ENCODE results near the gene ELAVL4.
"Not testable (repeated sequence)": the region's sequence is repeated elsewhere in the genome, so short reads cannot be mapped to it uniquely, and the experiment has no call there.

The ELAVL4 gene

GRCh38 chr1:50123071-50123470, 14.4 kb downstream of the ELAVL4 start:
- no peak for DNase-seq (ENCODE audit: low read depth in 1 of 2, low spot score in 1 of 2)

DNA sequence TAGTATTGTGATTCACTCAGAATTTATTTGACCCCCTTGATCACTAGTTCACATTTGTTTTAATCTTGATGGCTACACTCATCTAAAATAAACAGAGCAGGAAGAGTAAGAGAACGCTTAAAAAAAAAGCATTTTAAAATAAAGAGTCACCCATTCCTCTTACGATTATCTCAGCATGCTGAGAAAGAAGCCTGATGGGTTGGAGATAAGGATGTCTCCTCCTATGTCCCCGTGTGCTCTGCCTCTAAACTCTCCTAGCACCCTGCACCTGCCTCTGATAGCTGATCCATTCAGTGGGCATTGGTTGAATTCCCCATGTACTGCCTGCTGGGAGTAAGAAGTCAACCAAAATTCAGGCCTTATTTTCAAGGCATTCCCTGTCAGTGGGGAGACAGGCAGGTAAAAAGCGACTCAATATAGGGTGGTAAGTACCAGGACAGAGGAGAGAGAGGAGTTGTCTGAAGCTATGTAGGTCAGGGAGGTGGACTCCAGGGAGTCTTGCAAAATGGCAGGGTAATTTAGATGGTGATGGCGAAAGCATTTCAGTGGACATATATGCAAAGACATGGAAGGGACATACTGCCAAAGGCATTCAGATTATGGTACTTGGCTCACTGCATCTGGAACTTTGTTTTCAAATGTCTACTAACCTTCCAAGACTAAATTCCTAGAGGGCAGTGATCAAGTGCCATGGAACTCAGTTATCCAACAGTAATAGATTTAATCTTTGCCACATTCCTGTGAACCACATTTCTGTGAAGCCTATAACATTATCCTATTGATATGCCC, 18.4 kb downstream of the ELAVL4 start:
- DNase-seq (ENCODE audit: low read depth in 1 of 2, low spot score in 1 of 2), result no peak

DNA sequence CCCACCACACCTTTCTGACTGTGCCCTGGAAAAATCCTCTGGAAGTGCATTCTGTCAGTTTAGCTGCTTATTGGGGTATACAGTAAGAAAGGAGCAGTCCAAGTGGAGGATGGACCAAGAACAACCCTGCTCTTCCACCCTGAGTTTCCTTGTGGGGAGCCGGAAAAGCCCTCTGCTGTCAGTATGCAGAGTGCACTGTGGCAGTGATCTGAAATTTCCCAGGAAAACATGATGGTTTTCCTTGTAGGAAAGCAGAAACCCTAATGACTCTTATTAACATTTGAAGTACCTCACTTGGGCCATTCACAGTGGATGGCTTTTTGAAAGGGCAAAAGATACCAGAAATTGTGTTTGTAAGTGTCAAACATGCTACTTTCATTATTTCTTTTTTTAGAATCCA, 20.5 kb downstream of the ELAVL4 start:
- DNase-seq (ENCODE audit: low read depth in 1 of 2, low spot score in 1 of 2), result no peak

- no peak for DNase-seq (ENCODE audit: low read depth in 1 of 2, low spot score in 1 of 2)
Measured at GRCh38 chr1:50132347-50132894, 23.7 kb downstream of the ELAVL4 start.

- no peak for DNase-seq (ENCODE audit: low read depth in 1 of 2, low spot score in 1 of 2)
Measured at GRCh38 chr1:50135716-50136115, 27.0 kb downstream of the ELAVL4 start.

GRCh38 chr1:50139339-50140181, 30.8 kb downstream of the ELAVL4 start:
- DNase-seq (ENCODE audit: low read depth in 1 of 2, low spot score in 1 of 2), result no peak

DNA sequence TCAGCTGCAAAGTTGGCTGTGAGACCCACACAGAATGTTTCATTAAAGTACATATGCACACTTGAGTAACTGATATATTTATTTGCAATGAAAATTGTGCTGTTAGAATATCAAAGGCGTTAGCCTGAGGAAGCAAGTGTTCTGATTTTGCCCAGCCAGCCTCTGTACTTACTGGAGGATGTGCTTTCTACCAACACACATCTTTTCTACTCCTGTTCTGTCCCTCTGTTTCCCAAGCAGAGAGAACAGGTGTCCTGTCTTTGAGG, 31.4 kb downstream of the ELAVL4 start:
- no peak for DNase-seq (ENCODE audit: low read depth in 1 of 2, low spot score in 1 of 2)

GRCh38 chr1:50147191-50147850, 38.6 kb downstream of the ELAVL4 start:
- DNase-seq (ENCODE audit: low read depth in 1 of 2, low spot score in 1 of 2), result no peak

GRCh38 chr1:50148142-50148923, 39.6 kb downstream of the ELAVL4 start:
- DNase-seq (ENCODE audit: low read depth in 1 of 2, low spot score in 1 of 2), result no peak

DNA sequence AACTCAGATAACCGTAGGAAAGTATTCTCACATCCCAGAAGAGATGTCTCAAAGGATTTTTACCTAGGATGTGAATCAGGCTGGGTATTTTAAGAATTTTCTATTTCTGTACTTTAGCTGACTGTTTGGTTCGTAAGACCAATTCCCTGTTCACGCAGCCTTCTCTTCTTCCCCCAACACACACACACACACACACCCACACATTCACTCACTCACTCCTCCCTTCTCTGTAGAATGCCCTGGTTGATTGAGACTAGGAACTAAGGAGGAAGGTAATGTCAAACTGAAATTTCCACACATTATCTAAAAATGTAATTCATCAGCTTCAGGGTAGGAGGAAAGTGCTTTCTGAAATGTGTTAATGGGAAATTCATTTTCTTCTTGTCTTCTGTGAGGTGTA, 43.5 kb downstream of the ELAVL4 start:
- no peak for DNase-seq (ENCODE audit: low read depth in 1 of 2, low spot score in 1 of 2)

DNA sequence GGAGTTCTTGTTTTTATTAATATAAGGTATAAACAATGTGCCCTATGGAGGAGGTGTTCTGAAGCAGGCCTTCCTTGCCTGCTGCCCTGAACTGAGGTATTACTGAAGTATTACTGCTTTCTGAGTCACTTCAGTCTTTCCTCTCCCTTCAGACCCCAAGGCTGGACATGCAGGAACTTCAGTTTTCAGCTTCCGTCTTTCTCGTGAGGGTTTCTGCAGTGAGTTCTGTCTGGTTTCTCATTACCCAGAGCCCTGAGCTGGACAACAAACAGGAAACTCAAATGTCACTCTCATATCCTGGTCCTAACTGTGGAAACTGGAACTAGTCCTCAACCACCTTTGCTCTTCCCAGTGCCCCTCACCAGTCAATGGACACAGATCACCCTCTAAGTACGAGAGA, 46.8 kb downstream of the ELAVL4 start:
- no peak for DNase-seq (ENCODE audit: low read depth in 1 of 2, low spot score in 1 of 2)

- DNase-seq (ENCODE audit: low read depth in 1 of 2, low spot score in 1 of 2), result no peak
Measured at GRCh38 chr1:50156241-50157010, 47.7 kb downstream of the ELAVL4 start.

GRCh38 chr1:50157306-50157941, 48.7 kb downstream of the ELAVL4 start:
- no peak for DNase-seq (ENCODE audit: low read depth in 1 of 2, low spot score in 1 of 2)

DNA sequence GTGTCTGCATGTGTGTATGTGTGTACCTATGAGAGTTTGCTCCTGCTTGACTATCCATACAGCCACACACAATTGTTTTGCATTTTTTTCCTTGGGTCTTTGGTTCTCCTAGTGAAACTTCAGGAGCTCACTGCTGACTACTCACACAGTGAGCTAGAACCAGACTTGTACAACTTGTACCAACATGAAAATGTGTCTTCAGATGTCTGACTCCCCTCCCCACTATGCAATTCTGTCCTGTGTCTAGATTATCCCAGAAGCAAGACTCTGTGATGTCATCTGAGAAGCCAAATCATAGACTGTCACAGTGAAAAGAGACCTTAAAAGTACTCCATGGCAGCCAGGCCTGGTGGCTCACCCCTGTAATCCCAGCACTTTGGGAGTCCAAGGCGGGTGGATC, 49.7 kb downstream of the ELAVL4 start:
- DNase-seq (ENCODE audit: low read depth in 1 of 2, low spot score in 1 of 2), result no peak

GRCh38 chr1:50163680-50164079, 55.0 kb downstream of the ELAVL4 start:
- no peak for DNase-seq (ENCODE audit: low read depth in 1 of 2, low spot score in 1 of 2)

GRCh38 chr1:50166351-50166750, 57.6 kb downstream of the ELAVL4 start:
- not testable (repeated sequence) for DNase-seq (ENCODE audit: low read depth in 1 of 2, low spot score in 1 of 2)

- DNase-seq (ENCODE audit: low read depth in 1 of 2, low spot score in 1 of 2), result no peak
Measured at GRCh38 chr1:50172299-50172698, 63.6 kb downstream of the ELAVL4 start.

- no peak for DNase-seq (ENCODE audit: low read depth in 1 of 2, low spot score in 1 of 2)
Measured at GRCh38 chr1:50174101-50174500, 65.4 kb downstream of the ELAVL4 start.

GRCh38 chr1:50175719-50176639, 67.3 kb downstream of the ELAVL4 start:
- DNase-seq (ENCODE audit: low read depth in 1 of 2, low spot score in 1 of 2), result no peak
